HG02852 (cell line): Measurements from ENCODE around the gene AHDC1.
"Not testable (repeated sequence)": the region's sequence is repeated elsewhere in the genome, so short reads cannot be mapped to it uniquely, and the experiment has no call there.

Source experiments
- ATAC-seq: cut with Tn5 transposase; IDR thresholded peaks from one replicate; pipeline ENCODE4 v1.9.1; 2021; ENCODE audit warnings: mild to moderate bottlenecking, moderate library complexity; ENCODE audit not compliant: unreplicated experiment

AHDC1 gene

GRCh38 chr1:27521861-27522431 is 82.0 kb downstream of the AHDC1 start:
- no peak for ATAC-seq

GRCh38 chr1:27521336-27521831 is 82.6 kb downstream of the AHDC1 start:
- ATAC-seq: no peak

GRCh38 chr1:27520651-27521050 is 83.3 kb downstream of the AHDC1 start:
- no peak for ATAC-seq

GRCh38 chr1:27519331-27520258 is 84.3 kb downstream of the AHDC1 start:
- no peak for ATAC-seq

GRCh38 chr1:27518808-27519207 is 85.1 kb downstream of the AHDC1 start:
- no peak for ATAC-seq

- ATAC-seq: no peak
Measured at GRCh38 chr1:27517907-27518718, 85.8 kb downstream of the AHDC1 start.

- ATAC-seq: no peak
Measured at GRCh38 chr1:27517301-27517700, 86.6 kb downstream of the AHDC1 start.

- ATAC-seq: no peak
Measured at GRCh38 chr1:27515626-27516025, 88.3 kb downstream of the AHDC1 start.

GRCh38 chr1:27513958-27514357 is 90.0 kb downstream of the AHDC1 start:
- ATAC-seq: no peak

- ATAC-seq: no peak
Measured at GRCh38 chr1:27513528-27513927, 90.4 kb downstream of the AHDC1 start.

GRCh38 chr1:27509127-27510080 is 94.5 kb downstream of the AHDC1 start:
- no peak for ATAC-seq

- ATAC-seq: no peak
Measured at GRCh38 chr1:27507960-27508665, 95.8 kb downstream of the AHDC1 start.

- no peak for ATAC-seq
Measured at GRCh38 chr1:27506703-27507102, 97.2 kb downstream of the AHDC1 start.

- ATAC-seq: no peak
Measured at GRCh38 chr1:27505420-27505680, 98.6 kb downstream of the AHDC1 start.

GRCh38 chr1:27504588-27505419 is 99.1 kb downstream of the AHDC1 start:
- no peak for ATAC-seq

- no peak for ATAC-seq
Measured at GRCh38 chr1:27503844-27504587, 99.9 kb downstream of the AHDC1 start.

- no peak for ATAC-seq
Measured at GRCh38 chr1:27503033-27503432, 100.9 kb downstream of the AHDC1 start.

- not testable (repeated sequence) for ATAC-seq
Measured at GRCh38 chr1:27501159-27501558, 102.8 kb downstream of the AHDC1 start.
